Stimulated activated CD4-positive, alpha-beta T cell treated with anti-CD3 and anti-CD28 coated beads, Interleukin-4, amount 100 ng/mL, for 24 hours (primary cell): Measurements from ENCODE around the gene ASIC4.

Experiments
- DNase-seq: peaks from one replicate; pipeline ENCODE4 v3.0.0-alpha.2; 2020

ASIC4 gene

GRCh38 chr2:219498280-219499057 lies 15.8 kb upstream of the ASIC4 start, which contains the start of gene GMPPA:
Gene GMPPA, plus strand, starts transcription at chr2:219498891. Its CDS starts 1,085 bp downstream, at chr2:219499976.
- DNase-seq = peak; percentile 94

GRCh38 chr2:219499058-219499307 lies 15.3 kb upstream of the ASIC4 start:
- no peak for DNase-seq

- no peak for DNase-seq
Observed at GRCh38 chr2:219499555-219499954, 14.7 kb upstream of the ASIC4 start.

- DNase-seq = no peak
Observed at GRCh38 chr2:219500135-219500534, 14.1 kb upstream of the ASIC4 start.

- no peak for DNase-seq
Observed at GRCh38 chr2:219501849-219502248, 12.4 kb upstream of the ASIC4 start.

- no peak for DNase-seq
Observed at GRCh38 chr2:219502618-219503017, 11.7 kb upstream of the ASIC4 start.

- DNase-seq = no peak
Observed at GRCh38 chr2:219505585-219505984, 8.7 kb upstream of the ASIC4 start.

- DNase-seq = no peak
Observed at GRCh38 chr2:219506153-219506801, 8.0 kb upstream of the ASIC4 start.

- DNase-seq = no peak
Observed at GRCh38 chr2:219506802-219507526, 7.3 kb upstream of the ASIC4 start.

- DNase-seq = no peak
Observed at GRCh38 chr2:219507581-219508443, 6.5 kb upstream of the ASIC4 start.

- no peak for DNase-seq
Observed at GRCh38 chr2:219508444-219508734, 5.9 kb upstream of the ASIC4 start.

GRCh38 chr2:219508971-219509779 lies 5.1 kb upstream of the ASIC4 start:
- no peak for DNase-seq

- peak; percentile 46 for DNase-seq
Observed at GRCh38 chr2:219509780-219510511, 4.3 kb upstream of the ASIC4 start.

GRCh38 chr2:219510512-219511135 lies 3.7 kb upstream of the ASIC4 start:
- no peak for DNase-seq

- DNase-seq = no peak
Observed at GRCh38 chr2:219511547-219512325, 2.5 kb upstream of the ASIC4 start.

- DNase-seq = no peak
Observed at GRCh38 chr2:219512524-219513216, 1.6 kb upstream of the ASIC4 start.

GRCh38 chr2:219513787-219514186 lies 495 bp upstream of the ASIC4 start:
- no peak for DNase-seq

- DNase-seq = no peak
Observed at GRCh38 chr2:219514836-219515235, 554 bp downstream of the ASIC4 start.

- no peak for DNase-seq
Observed at GRCh38 chr2:219515874-219516629, 1.8 kb downstream of the ASIC4 start.
